ENCODE data around the gene NMT2.
A peak's percentile ranks its signal among the peaks of the same experiment; 100 is the strongest.

NMT2 gene

GRCh38 chr10:15140698-15141097 is 27.8 kb downstream of the NMT2 start:
- no peak for DNase-seq

GRCh38 chr10:15137636-15138035 is 30.9 kb downstream of the NMT2 start:
- DNase-seq: no peak

GRCh38 chr10:15137036-15137359 is 31.5 kb downstream of the NMT2 start:
- DNase-seq: no peak

GRCh38 chr10:15136129-15137035 is 32.1 kb downstream of the NMT2 start:
- no peak for DNase-seq

- DNase-seq: no peak
Observed at GRCh38 chr10:15131330-15131729, 37.2 kb downstream of the NMT2 start.

- DNase-seq: no peak
Observed at GRCh38 chr10:15124908-15125307, 43.6 kb downstream of the NMT2 start.

GRCh38 chr10:15124190-15124589 is 44.3 kb downstream of the NMT2 start:
- no peak for DNase-seq

GRCh38 chr10:15123749-15124184 is 44.7 kb downstream of the NMT2 start:
- peak in 1 of 2 donors; percentile 15 for DNase-seq

- no peak for DNase-seq
Observed at GRCh38 chr10:15122477-15123030, 45.9 kb downstream of the NMT2 start.

GRCh38 chr10:15121707-15122106 is 46.8 kb downstream of the NMT2 start:
- DNase-seq: no peak

GRCh38 chr10:15120523-15120922 is 48.0 kb downstream of the NMT2 start:
- DNase-seq: no peak

- DNase-seq: no peak
Observed at GRCh38 chr10:15118615-15119014, 49.9 kb downstream of the NMT2 start.

GRCh38 chr10:15116225-15116624 is 52.3 kb downstream of the NMT2 start:
- DNase-seq: no peak

- no peak for DNase-seq
Observed at GRCh38 chr10:15113766-15114165, 54.7 kb downstream of the NMT2 start.

GRCh38 chr10:15112657-15113056 is 55.8 kb downstream of the NMT2 start:
- no peak for DNase-seq

- DNase-seq: peak; percentile 68 to 73
Observed at GRCh38 chr10:15106352-15107013, 62.0 kb downstream of the NMT2 start.

- DNase-seq: no peak
Observed at GRCh38 chr10:15103513-15103912, 65.0 kb downstream of the NMT2 start.

GRCh38 chr10:15099886-15100285 is 68.6 kb downstream of the NMT2 start:
- no peak for DNase-seq

- peak; percentile 94 for DNase-seq
Observed at GRCh38 chr10:15097011-15097812, 71.3 kb downstream of the NMT2 start, which contains the start of gene RPP38. TSS of gene RPP38 (plus strand) at chr10:15097355. CDS start at chr10:15103315, 5,960 bp downstream.

- no peak for DNase-seq
Observed at GRCh38 chr10:15096661-15097010, 71.9 kb downstream of the NMT2 start.

GRCh38 chr10:15092855-15093408 is 75.6 kb downstream of the NMT2 start:
- DNase-seq: no peak

GRCh38 chr10:15091418-15091817 is 77.1 kb downstream of the NMT2 start:
- DNase-seq: no peak

All from CD4-positive, alpha-beta T cell treated with Interleukin-4 for 1 hour (primary cell).